ENCODE data around the gene OGN. TPM values are rescaled to one million over a fixed set of nuclear protein-coding genes. Genes with fewer than 3 reads are reported as not detected.

The OGN gene
- total RNA-seq, 4 donors from 2014 or later = 0.97 to 2.4 (median 1.6) TPM

GRCh38 chr9:92349771-92350739, 54.3 kb downstream of the OGN start:
- peaks cover 2% of the 10 kb centered on the region for H3K4me1 ChIP-seq
- 58% methylated on average over 7 of the region's 7 CpGs for WGBS
- H3K9me3 ChIP-seq = no peaks in the 10 kb centered on the region
- H3K27ac ChIP-seq = peak overlapping the region; percentile 66
- no peak for DNase-seq (ENCODE audit: low spot score in 2 of 2)
- H3K36me3 ChIP-seq = peaks cover 9% of the 10 kb centered on the region
- TF ChIP-seq EP300 (IDR thresholded peaks at IDR 0.05) = no peak
- no peak for TF ChIP-seq POLR2AphosphoS5 (IDR thresholded peaks at IDR 0.05)
- TF ChIP-seq POLR2A (IDR thresholded peaks at IDR 0.05) = no peak
- no peak for TF ChIP-seq CTCF (IDR thresholded peaks at IDR 0.05)
- H3K27me3 ChIP-seq = no peaks in the 10 kb centered on the region
- no peak overlapping the region for H3K4me3 ChIP-seq

- H3K4me3 ChIP-seq = no peak overlapping the region
- H3K27me3 ChIP-seq = no peaks in the 10 kb centered on the region
- TF ChIP-seq EP300 (IDR thresholded peaks at IDR 0.05) (no peak), POLR2AphosphoS5 (IDR thresholded peaks at IDR 0.05) (no peak), POLR2A (IDR thresholded peaks at IDR 0.05) (no peak), CTCF (IDR thresholded peaks at IDR 0.05) (no peak)
- H3K4me1 ChIP-seq = peaks cover 9% of the 10 kb centered on the region
- H3K9me3 ChIP-seq = no peaks in the 10 kb centered on the region
- H3K36me3 ChIP-seq = peaks cover 5% of the 10 kb centered on the region
- H3K27ac ChIP-seq = no peak overlapping the region
- DNase-seq (ENCODE audit: low spot score in 2 of 2) = no peak
These were observed 58.8 kb downstream of the OGN start for GRCh38 chr9:92345582-92345981.

GRCh38 chr9:92342825-92343488, 61.4 kb downstream of the OGN start:
- Histone ChIP-seq H3K4me3 (no peak overlapping the region), H3K9me3 (no peaks in the 10 kb centered on the region), H3K27ac (no peak overlapping the region), H3K36me3 (peaks cover 22% of the 10 kb centered on the region), H3K27me3 (no peaks in the 10 kb centered on the region), H3K4me1 (peaks cover 9% of the 10 kb centered on the region)
- TF ChIP-seq POLR2A (IDR thresholded peaks at IDR 0.05) = no peak
- TF ChIP-seq CTCF (IDR thresholded peaks at IDR 0.05) = no peak
- no peak for TF ChIP-seq EP300 (IDR thresholded peaks at IDR 0.05)
- TF ChIP-seq POLR2AphosphoS5 (IDR thresholded peaks at IDR 0.05) = no peak
- DNase-seq (ENCODE audit: low spot score in 2 of 2) = no peak
- WGBS = 49% methylated on average over 1 of the region's 1 CpG

- WGBS = 100% methylated on average over 1 of the region's 1 CpG
- Histone ChIP-seq H3K9me3 (no peaks in the 10 kb centered on the region), H3K4me3 (no peak overlapping the region), H3K27ac (no peak overlapping the region), H3K4me1 (peaks cover 9% of the 10 kb centered on the region), H3K27me3 (no peaks in the 10 kb centered on the region), H3K36me3 (peaks cover 29% of the 10 kb centered on the region)
- TF ChIP-seq EP300 (IDR thresholded peaks at IDR 0.05) (no peak), POLR2A (IDR thresholded peaks at IDR 0.05) (no peak)
- DNase-seq (ENCODE audit: low spot score in 2 of 2) = no peak
These were observed 62.8 kb downstream of the OGN start for GRCh38 chr9:92341578-92341977.

- peaks cover 13% of the 10 kb centered on the region for H3K36me3 ChIP-seq
- 94% methylated on average over 2 of the region's 2 CpGs for WGBS
- no peak overlapping the region for H3K27ac ChIP-seq
- DNase-seq (ENCODE audit: low spot score in 2 of 2) = no peak
- no peak for TF ChIP-seq POLR2AphosphoS5 (IDR thresholded peaks at IDR 0.05)
- no peak for TF ChIP-seq POLR2A (IDR thresholded peaks at IDR 0.05)
- TF ChIP-seq EP300 (IDR thresholded peaks at IDR 0.05) = no peak
- TF ChIP-seq CTCF (IDR thresholded peaks at IDR 0.05) = no peak
- H3K27me3 ChIP-seq = no peaks in the 10 kb centered on the region
- H3K4me1 ChIP-seq = peaks cover 6% of the 10 kb centered on the region
- no peak overlapping the region for H3K4me3 ChIP-seq
- H3K9me3 ChIP-seq = no peaks in the 10 kb centered on the region
These were observed 71.1 kb downstream of the OGN start for GRCh38 chr9:92333282-92333634.

Other genes with a start within 250 kb of the OGN start
- 100 to 1,000 TPM in 1 of 4 donors, 10 to 100 TPM in 3; 58.8 to 152 (median 80.0) TPM for gene IARS1, start 110.9 kb downstream of the OGN start, total RNA-seq
- gene NOL8, start 79.2 kb downstream of the OGN start, total RNA-seq = 10 to 100 TPM; 21.8 to 80.1 (median 33.9) TPM
- 10 to 100 TPM; 14.1 to 39.5 (median 19.2) TPM for gene CENPP, start 78.6 kb downstream of the OGN start, total RNA-seq
- gene OMD, start 19.9 kb upstream of the OGN start, total RNA-seq = 1 to 10 TPM; 2.5 to 5.2 (median 2.7) TPM
- gene ASPN, start 77.9 kb upstream of the OGN start, total RNA-seq = 10 to 100 TPM in 1 of 4 donors, 1 to 10 TPM in 3; 2.8 to 13.3 (median 5.3) TPM
- 1 to 10 TPM; 3.1 to 6.1 (median 4.3) TPM for gene ECM2, start 131.4 kb upstream of the OGN start, total RNA-seq